ENCODE measurements around the gene WDR75. TPM values are rescaled to one million over a fixed set of nuclear protein-coding genes. Genes with fewer than 3 reads are reported as not detected.

The WDR75 gene
- total and polyA plus RNA-seq, 2 of the 4 experiments (the other 2 are of a cell fraction): 21.7 to 52.2 TPM

- Histone ChIP-seq H3K18ac (ENCODE audit: low read depth, low read length) (no peak overlapping the region), H2BK20ac (ENCODE audit: low read depth, low read length) (no peak overlapping the region), H3K4me3 (ENCODE audit: insufficient read depth, low read depth, low read length) (no peak overlapping the region), H2AFZ (replicated peaks; ENCODE audit: low read length, poor library complexity) (no peak overlapping the region), H3K9ac (ENCODE audit: low read depth, low read length) (no peak overlapping the region), H3K36me3 (ENCODE audit: control insufficient read depth, insufficient read depth, low read length) (no peaks in the 10 kb centered on the region), H3K4me1 (ENCODE audit: control insufficient read depth, insufficient read depth, low read length) (no peaks in the 10 kb centered on the region), H3K9me3 (ENCODE audit: control insufficient read depth, insufficient read depth, low read length) (no peaks in the 10 kb centered on the region), H4K91ac (ENCODE audit: insufficient read depth, low read depth, low read length) (no peak overlapping the region), H3K79me1 (ENCODE audit: low read depth in 1 of 2, low read length in 2 of 2) (no peaks in the 10 kb centered on the region), H3K4me2 (ENCODE audit: low read depth, low read length) (no peak overlapping the region), H4K8ac (ENCODE audit: low read depth in 2 of 2, low read length in 2 of 2) (no peak overlapping the region), H2AK9ac (replicated peaks; ENCODE audit: low read depth, low read length, poor library complexity) (no peak overlapping the region), H2BK15ac (ENCODE audit: low read depth, low read length) (no peak overlapping the region), H4K20me1 (ENCODE audit: insufficient read depth, low read length) (no peaks in the 10 kb centered on the region), H3K27ac (ENCODE audit: insufficient read depth, low read length) (no peak overlapping the region), H3K23ac (ENCODE audit: low read depth, low read length) (no peak overlapping the region), H4K5ac (ENCODE audit: low read depth, low read length) (no peak overlapping the region), H3K4ac (ENCODE audit: low read depth, low read length) (no peak overlapping the region), H2AK5ac (ENCODE audit: low read depth, low read length) (no peak overlapping the region), H3K9me1 (ENCODE audit: insufficient read depth, low read length) (no peaks in the 10 kb centered on the region), H3K27me3 (ENCODE audit: control insufficient read depth, insufficient read depth, low read length) (no peaks in the 10 kb centered on the region; the same call in none of the 2 replicates), H3K56ac (ENCODE audit: extremely low read depth, insufficient read depth, low read length) (no peak overlapping the region), H2BK120ac (ENCODE audit: low read depth, low read length) (no peak overlapping the region), H2BK5ac (ENCODE audit: low read depth, low read length, poor library complexity, severe bottlenecking) (no peak overlapping the region), H3K14ac (replicated peaks; ENCODE audit: low read depth, low read length) (no peak overlapping the region)
- in situ Hi-C loops (cut with MboI; ENCODE audit: low sequenced_read_pairs): no loop called here
- BruUV-seq (replicated peaks): no TSS peak
- DNase-seq: peak; percentile 6
- ChIA-PET POLR2A (ENCODE audit: unreplicated experiment) (no interaction called here), CTCF (no interaction called here)
- dilution Hi-C loops (cut with HindIII; ENCODE audit: low sequenced_read_pairs, unreplicated experiment): no loop called here
- no peak for TF ChIP-seq SMC3 (IDR thresholded peaks at IDR 0.05; ENCODE audit: low read depth, low read length)
- no peak for TF ChIP-seq RCOR1 (IDR thresholded peaks at IDR 0.05; ENCODE audit: insufficient replicate concordance, low read length)
- TF ChIP-seq ELK1 (IDR thresholded peaks at IDR 0.05; ENCODE audit: borderline replicate concordance, low read depth, low read length): no peak
- TF ChIP-seq CHD1 (IDR thresholded peaks at IDR 0.05; ENCODE audit: low read depth, low read length): no peak
- TF ChIP-seq MXI1 (IDR thresholded peaks at IDR 0.05; ENCODE audit: borderline replicate concordance, low read depth, low read length): no peak
- TF ChIP-seq NFE2L2 (IDR thresholded peaks at IDR 0.05; ENCODE audit: low read depth, low read length): no peak
- TF ChIP-seq USF2 (IDR thresholded peaks at IDR 0.05; ENCODE audit: low read depth, low read length): no peak
- TF ChIP-seq FOS (IDR thresholded peaks at IDR 0.05; ENCODE audit: low read depth, low read length): no peak
- TF ChIP-seq RFX5 (IDR thresholded peaks at IDR 0.05; ENCODE audit: low read depth, low read length): no peak
- TF ChIP-seq MAFK (IDR thresholded peaks at IDR 0.05; ENCODE audit: low read depth, low read length): no peak
- no peak for TF ChIP-seq RAD21 (IDR thresholded peaks at IDR 0.05; ENCODE audit: low read length)
- TF ChIP-seq POLR2A (IDR thresholded peaks at IDR 0.05; ENCODE audit: low read depth, low read length): no peak
- no peak; the same call in 1 of the 2 replicates for TF ChIP-seq CTCF (conservative IDR thresholded peaks at IDR 0.05; ENCODE audit: low read depth, low read length)
- no peak for TF ChIP-seq MAZ (IDR thresholded peaks at IDR 0.05; ENCODE audit: borderline replicate concordance, low read depth, low read length)
- no peak for TF ChIP-seq BHLHE40 (IDR thresholded peaks at IDR 0.05; ENCODE audit: low read depth, low read length)
- no peak for TF ChIP-seq CEBPB (IDR thresholded peaks at IDR 0.05; ENCODE audit: low read depth, low read length)
- no CpG with 5 or more reads among the region's 5 CpGs for WGBS, 2 experiments (ENCODE audit: extremely low coverage in 2 of 2, insufficient read length in 1 of 2)
- intact Hi-C loops (cut with micrococcal nuclease): no loop called here
- ATAC-seq (ENCODE audit: low read depth): peak; percentile 75
Observed at GRCh38 chr2:189498205-189498604, 56.9 kb downstream of the WDR75 start.

All from IMR-90 (cell line).